NCI-H1092 (cell line): ENCODE data around the gene KCNH6.

Experiments used
- DNase-seq: peaks from one replicate; lab custom pipeline; 2025; lab: John Stamatoyannopoulos, UW

The KCNH6 gene

DNA sequence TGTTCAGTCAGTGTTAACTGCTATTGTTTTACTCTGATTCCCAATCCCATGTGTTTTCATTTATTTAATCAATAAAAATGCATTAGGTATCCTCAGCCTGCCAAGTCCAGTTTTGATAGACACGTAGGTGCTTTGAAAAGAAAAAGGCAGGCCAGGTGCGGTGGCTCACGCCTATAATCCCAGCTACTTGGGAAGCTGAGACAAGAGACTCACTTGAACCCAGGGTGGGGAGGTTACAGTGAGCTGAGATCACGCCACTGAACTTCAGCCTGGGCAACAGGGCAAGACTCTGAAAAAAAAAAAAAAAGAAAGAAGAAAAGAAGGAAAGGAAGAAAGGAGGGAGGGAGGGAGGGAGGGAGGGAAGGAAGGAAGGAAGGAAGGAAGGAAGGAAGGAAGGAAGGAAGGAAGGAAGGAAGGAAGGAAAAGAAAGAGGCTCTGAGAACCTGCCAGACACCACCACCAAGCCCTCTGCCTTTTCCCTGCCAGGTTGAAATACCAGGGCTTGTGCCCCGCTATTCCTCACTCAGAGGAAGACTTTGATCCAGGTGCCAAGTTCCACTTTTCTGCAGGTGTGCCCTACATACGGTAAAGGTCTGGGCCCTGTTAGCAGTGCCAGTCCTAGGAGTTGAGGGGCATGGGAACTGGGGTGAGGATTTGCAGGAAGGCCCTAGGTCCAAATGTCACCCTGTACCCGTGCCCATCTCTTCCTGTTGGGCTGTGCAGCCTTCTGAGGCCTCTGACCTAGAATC lies 10.1 kb upstream of the KCNH6 start:
- no peak for DNase-seq

- DNase-seq: no peak
Measured at GRCh38 chr17:63514477-63514876, 8.7 kb upstream of the KCNH6 start.

- no peak for DNase-seq
Measured at GRCh38 chr17:63514974-63515373, 8.2 kb upstream of the KCNH6 start.

DNA sequence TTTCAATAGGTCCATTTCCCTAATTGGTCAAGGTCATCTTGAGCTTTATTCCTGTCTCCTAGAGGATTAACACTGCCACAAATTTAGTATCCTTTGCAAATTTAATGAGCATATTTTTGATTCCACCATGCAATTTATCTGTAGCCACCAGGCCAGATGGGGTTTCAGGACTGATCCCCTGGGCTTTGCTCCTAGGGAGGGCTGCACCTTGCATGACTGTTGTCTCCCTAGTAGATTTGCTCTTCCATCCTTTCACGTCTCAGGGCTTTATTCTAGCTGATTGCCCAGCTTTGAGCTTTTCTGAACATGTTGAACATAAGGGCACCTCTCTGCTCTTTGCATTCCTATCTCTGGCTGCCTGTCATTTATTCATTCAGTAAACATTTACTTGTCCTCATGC lies 7.7 kb upstream of the KCNH6 start:
- DNase-seq: no peak

DNA sequence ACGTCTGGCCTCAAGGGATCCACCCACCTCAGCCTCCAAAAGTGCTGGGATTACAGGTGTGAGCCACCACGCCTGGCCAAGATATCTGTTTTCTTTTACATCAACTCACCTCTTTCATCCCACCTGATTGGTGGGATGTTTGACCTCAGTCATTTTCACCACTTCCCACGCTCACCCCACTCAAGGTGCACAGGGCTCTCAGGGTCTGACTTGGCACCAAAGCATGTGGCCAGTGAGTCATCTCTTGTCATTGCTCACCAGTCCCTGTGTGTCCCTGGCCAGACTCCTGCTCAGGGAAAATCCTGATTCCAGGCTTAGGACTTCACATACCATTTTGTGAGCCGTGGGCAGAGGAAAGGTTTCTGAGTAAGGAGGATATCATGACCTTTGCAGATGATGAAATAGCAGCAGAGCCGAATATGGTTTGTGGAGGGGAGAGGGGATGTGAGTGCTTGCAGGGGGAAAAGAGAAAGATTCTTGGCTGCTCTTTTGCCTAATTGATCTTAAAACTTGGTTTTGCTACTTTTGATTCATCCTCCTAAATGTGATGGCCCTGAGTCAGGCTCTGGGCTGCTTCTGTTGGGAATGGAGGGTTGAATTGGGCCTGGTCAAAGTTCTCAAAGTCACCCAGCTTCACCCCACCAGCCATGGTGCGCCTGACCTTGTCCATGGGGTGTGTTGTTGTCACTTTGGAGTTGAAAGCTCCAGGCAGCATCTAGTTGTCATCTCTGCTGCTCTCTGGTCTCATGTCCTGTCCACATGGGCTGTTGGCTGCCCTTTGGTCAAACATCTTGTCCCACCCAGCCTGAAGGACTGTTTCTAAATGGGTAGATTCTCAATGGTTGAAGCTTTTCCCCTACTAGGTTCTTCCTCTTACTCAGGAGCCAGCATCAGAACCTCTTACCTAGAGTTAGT lies 6.0 kb upstream of the KCNH6 start:
- DNase-seq: no peak

DNA sequence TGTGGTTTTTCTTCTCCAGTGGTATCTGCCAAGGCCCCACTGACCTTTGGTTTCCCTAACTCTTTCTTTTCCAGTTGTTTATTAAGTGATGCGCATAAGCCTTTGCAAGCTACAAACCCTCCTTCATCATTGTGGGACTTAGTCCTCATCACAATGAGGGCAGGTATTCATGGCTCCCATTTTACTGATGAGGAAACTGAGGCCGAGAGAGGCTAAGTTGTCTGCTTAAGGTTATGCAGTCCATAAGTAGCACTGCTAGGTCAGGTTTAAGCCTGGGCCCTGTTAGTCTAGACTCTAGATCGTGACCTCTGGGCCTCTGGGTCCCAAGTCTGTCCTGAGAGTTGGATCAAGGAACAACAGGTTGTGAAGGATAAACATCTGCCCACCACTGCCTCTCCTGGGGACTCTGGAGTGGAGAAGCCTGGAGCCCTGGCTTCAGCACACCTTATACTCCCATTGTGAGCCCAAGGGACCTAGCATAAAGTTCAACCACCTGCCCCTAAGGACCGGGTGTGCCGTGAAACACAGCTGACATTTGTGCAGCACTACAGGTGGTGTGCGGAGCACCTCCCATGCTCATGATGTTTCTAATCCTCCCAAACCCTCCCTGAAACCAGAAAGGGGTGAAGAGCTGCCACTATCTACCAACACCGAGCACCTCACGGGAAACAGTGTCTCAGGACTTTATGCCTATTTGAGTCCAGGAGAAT lies 5.2 kb upstream of the KCNH6 start:
- no peak for DNase-seq

DNA sequence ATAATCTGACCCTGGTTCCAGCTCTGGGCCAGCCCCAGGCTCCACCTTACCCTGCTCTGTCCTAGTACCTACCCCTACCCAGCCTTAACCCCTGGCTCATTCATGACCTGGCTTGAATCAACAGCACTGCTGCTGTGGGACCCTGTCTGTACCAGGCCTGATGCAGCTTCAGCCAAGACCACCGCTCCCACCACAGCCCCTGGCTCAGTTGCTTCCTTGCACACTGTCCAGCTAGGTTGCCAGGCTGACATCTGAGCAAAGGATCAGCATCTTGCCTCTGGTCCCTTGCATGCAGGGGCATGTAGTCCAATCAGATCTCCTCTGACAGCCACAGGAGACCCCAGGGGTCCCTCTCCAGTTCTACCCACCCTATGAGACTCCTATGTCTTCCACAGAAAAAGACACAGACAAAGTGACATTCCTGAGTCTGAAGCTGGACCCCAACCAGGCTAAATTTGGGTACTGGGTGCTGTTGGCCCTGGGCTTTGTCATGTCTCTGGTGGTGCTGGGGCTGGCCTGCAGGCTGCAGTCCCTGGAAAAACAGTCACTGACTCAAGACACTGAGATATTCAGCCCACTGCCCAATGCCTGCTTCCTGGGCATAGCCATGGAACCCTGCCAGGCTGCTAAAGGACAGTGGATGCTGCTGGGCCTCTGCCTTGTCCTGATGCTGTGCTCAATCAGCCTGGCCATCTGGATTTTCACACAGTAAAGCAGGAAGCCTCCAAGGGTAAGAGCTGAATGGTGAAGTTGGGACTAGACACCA lies 3.9 kb upstream of the KCNH6 start:
- DNase-seq: peak; percentile 14

DNA sequence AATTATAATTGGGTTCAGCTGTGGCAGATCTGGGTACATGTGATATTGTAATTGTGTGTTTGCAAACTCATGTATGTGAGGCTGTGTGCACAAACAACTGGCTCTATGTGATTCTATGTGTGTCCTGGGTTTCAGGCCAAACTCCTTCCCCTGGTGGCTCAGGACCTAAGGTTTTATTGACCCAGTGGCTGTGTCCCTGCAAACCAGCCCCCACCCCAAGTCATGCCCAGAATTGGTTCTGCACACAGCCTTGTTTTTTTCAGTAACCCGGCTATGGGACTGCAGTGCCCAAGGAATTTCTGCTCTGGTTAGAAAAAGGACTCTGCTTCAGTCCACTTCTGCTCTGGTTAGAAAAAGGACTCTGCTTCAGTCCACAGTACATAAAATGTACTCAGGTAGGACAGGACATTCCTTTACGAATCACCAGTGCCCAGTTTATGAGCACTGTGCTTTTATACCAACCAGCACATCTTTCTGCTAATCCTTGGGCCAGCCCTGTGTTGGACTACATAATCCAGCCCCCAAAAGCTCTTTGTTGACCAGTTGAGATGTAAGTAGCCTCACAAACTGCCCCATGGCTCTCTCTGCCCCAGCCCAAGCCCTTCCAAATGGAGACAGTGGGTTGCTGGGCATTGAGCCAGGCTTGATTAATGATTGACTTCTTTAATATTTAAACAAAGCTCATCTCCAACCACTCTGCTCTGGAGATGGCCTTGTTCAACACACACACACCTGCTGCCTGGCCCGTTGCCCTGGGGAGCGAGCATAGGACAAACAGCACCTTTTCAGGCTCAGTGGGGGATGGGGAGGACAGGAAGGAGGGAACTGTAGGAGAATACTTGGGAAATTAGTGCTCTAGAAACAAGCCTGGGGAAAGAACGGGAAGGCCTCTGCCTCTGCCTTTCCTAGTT lies 2.9 kb upstream of the KCNH6 start:
- DNase-seq: peak; percentile 96

DNA sequence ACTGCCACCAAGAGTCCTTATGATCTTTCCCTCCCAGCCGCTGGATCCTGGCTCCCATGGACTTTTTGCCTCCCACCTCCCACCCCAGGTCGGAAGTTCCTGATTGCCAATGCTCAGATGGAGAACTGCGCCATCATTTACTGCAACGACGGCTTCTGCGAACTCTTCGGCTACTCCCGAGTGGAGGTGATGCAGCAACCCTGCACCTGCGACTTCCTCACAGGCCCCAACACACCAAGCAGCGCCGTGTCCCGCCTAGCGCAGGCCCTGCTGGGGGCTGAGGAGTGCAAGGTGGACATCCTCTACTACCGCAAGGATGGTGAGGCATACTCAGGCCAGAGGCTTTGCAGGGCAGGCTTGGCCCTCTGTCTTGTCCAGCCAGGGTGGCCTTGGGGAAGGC lies 893 bp downstream of the KCNH6 start:
- no peak for DNase-seq

GRCh38 chr17:63525190-63525946 lies 2.2 kb downstream of the KCNH6 start:
- no peak for DNase-seq

DNA sequence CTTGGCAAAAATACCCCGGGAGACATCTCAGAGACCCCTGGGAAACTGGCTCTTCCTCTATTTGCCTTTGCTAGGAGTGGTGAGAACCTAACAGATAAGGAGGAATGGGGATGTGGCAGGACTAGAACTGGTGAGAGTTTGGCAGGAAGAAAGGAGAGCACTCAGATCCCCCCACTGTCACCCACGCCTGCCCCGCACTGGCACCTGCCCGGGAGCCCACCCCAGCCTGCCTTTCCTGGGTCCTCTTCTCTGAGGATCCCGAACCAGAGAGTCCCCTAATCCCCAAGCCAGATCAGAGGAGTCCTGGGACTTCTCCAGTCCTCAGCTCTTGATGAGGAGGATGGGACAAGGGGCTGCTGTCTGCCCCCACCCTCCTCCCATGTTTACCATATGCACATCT lies 3.7 kb downstream of the KCNH6 start:
- DNase-seq: no peak

DNA sequence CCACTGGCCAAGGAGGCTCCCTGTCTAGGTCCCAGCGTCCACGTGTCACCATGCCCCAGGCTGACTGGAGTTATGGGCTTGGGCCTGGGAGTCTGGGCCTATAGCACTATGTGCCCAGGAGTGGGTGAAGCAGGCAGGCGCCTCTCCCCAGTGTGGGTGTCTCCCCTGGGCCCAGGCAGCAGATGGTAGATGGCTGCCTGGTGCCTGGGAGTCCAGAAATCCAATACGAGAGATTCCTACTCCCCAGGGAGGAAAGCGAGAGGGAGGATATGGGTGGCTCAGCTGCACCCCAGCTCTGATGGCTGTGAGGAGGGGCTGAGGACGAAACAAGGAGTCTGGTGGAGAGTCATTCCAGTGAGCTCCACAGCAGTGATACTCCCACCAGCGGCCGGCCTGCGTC lies 5.0 kb downstream of the KCNH6 start:
- DNase-seq: no peak

DNA sequence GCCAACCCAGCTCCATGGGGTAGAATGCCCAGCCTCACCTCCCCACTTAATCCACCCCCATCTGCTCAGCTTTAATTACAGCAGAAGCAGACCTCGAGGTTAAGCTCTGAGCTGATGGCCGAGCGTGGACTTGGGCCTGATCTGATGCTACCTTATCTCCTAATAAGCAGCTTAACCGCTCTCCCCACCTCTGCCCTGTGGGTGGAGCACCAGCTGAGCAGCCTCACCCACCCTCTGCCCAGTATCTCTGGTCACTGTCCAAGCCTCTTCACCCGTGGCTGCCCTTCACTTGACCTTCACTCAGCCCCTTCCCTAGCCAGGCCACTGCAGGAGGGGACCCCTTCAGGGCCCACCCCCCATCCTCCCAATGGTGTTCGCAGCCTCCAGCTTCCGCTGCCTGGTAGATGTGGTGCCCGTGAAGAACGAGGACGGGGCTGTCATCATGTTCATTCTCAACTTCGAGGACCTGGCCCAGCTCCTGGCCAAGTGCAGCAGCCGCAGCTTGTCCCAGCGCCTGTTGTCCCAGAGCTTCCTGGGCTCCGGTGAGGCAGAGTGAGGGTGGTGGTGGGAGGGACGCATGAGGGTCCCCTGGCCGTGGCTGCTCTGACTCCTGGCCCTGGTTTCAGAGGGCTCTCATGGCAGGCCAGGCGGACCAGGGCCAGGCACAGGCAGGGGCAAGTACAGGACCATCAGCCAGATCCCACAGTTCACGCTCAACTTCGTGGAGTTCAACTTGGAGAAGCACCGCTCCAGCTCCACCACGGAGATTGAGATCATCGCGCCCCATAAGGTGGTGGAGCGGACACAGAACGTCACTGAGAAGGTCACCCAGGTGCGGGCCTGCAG lies 6.8 kb downstream of the KCNH6 start:
- DNase-seq: no peak

GRCh38 chr17:63530557-63531021 lies 7.4 kb downstream of the KCNH6 start:
- DNase-seq: no peak

GRCh38 chr17:63531022-63531965 lies 8.1 kb downstream of the KCNH6 start:
- no peak for DNase-seq

DNA sequence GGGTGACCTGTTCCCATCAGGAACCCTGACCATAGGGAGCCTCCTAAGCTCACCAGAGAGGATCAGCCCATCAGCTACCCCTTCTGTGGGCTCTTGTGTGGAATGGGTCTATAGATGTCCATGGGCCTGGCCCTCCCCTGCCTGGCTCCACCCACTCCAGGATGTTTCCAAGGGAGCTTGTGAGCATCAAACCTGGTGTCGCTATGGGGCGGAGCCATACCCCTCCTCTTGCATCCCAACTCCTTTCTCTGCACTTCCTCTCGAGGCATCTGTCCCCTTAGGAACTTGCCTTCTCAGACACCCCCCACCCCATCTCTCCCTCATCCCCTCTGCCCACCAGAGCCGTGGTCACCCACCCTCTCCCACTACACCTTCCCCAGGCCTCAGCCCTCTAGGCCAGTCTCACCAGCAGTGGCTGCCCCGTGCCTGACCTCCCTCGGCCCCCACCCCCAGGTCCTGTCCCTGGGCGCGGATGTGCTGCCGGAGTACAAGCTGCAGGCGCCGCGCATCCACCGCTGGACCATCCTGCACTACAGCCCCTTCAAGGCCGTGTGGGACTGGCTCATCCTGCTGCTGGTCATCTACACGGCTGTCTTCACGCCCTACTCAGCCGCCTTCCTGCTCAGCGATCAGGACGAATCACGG lies 10.4 kb downstream of the KCNH6 start:
- no peak for DNase-seq

GRCh38 chr17:63534078-63534570 lies 11.0 kb downstream of the KCNH6 start:
- DNase-seq: no peak
